Endothelial cell of umbilical vein (primary cell): Measurements from ENCODE around the gene GP5. TPM values are rescaled to one million over a fixed set of nuclear protein-coding genes. Genes with fewer than 3 reads are reported as not detected.

Experiments used
- BruUV-seq: library from RNA; stranded (reverse); fragments of 400-500 nt; replicated peaks from 2 replicates; lab custom pipeline; 2021; lab: Mats Ljungman, UMichigan
- CTCF ChIA-PET: fragments of 300-600, 350-600 bp; sonication (Branson Sonifier 250); formaldehyde crosslinking; loops from one replicate; lab custom pipeline; 2021; ENCODE audit warnings: antibody characterized with exemption, inconsistent platforms; lab: Charles Lee
- POLR2A ChIA-PET: fragments of 300-600, 350-600 bp; sonication (Branson Sonifier 250); formaldehyde crosslinking; loops from one replicate; lab custom pipeline; 2021; ENCODE audit warnings: antibody characterized with exemption, inconsistent platforms; lab: Charles Lee
- DNase-seq: peaks from one replicate; pipeline ENCODE4 v3.0.0-alpha.2; 2011; ENCODE audit warnings: low read depth, low spot score
- FAIRE-seq: peaks from 2 replicates; lab custom pipeline; 2011; peaks lifted over from hg19 to GRCh38; lab: Jason Lieb, UNC
- H2AFZ ChIP-seq: 2 replicates; pipeline ENCODE4 v1.6.0; 2012; ENCODE audit warnings: low read depth, low read length, control low read depth, inconsistent platforms
- H3K27ac ChIP-seq: 2 replicates; pipeline ENCODE4 v1.5.1; 2011; ENCODE audit warnings: low read depth, mild to moderate bottlenecking, control low read depth, low read length, moderate library complexity; ENCODE audit not compliant: insufficient read depth
- H3K27me3 ChIP-seq, 2 experiments: 2 replicates each; pipeline versions ENCODE4 v1.6.0 to v1.6.1; 2011; ENCODE audit warnings: low read length in 2 of 2, mixed read lengths in 1 of 2; ENCODE audit not compliant: control insufficient read depth in 2 of 2, insufficient read depth in 2 of 2
- H3K36me3 ChIP-seq, 2 experiments: 2 replicates in 1 of 2; 3 replicates in 1 of 2; pipeline ENCODE4 v1.5.1; 2011; ENCODE audit warnings: low read length in 2 of 2, mild to moderate bottlenecking in 1 of 2, moderate library complexity in 1 of 2; ENCODE audit not compliant: control insufficient read depth in 2 of 2, insufficient read depth in 2 of 2; ENCODE audit errors: extremely low read depth in 1 of 2
- H3K4me1 ChIP-seq: 3 replicates; pipeline ENCODE4 v1.5.1; 2011; ENCODE audit warnings: mild to moderate bottlenecking, low read length; ENCODE audit not compliant: control insufficient read depth, insufficient read depth; ENCODE audit errors: extremely low read depth
- H3K4me2 ChIP-seq: 2 replicates; pipeline ENCODE4 v1.6.1; 2011; ENCODE audit warnings: low read length, control low read depth, mixed read lengths; ENCODE audit not compliant: insufficient read depth
- H3K4me3 ChIP-seq, 3 experiments: fragments of 200-600 bp in 1 of 3; sonication (generic), shearing (Covaris generic) in 1 of 3; replicated peaks in 1 of 3; 2 replicates each; pipeline ENCODE4 v1.5.1; 2011 to 2016; ENCODE audit warnings: control low read depth in 3 of 3, low read length in 3 of 3, mild to moderate bottlenecking in 2 of 3, inconsistent platforms in 1 of 3, low read depth in 1 of 3, moderate library complexity in 1 of 3; ENCODE audit not compliant: insufficient read depth in 1 of 3
- H3K79me2 ChIP-seq: 2 replicates; pipeline ENCODE4 v1.6.0; 2012; ENCODE audit warnings: low read length, inconsistent platforms; ENCODE audit not compliant: control insufficient read depth, insufficient read depth
- H3K9ac ChIP-seq: replicated peaks from 2 replicates; pipeline ENCODE3; 2011; ENCODE audit warnings: low read length, control low read depth; ENCODE audit not compliant: insufficient read depth; ENCODE audit errors: extremely low read depth
- H3K9me1 ChIP-seq: replicated peaks from 3 replicates; pipeline ENCODE4 v1.6.0; 2011; ENCODE audit warnings: mild to moderate bottlenecking, low read length; ENCODE audit not compliant: control insufficient read depth, insufficient read depth; ENCODE audit errors: extremely low read depth
- H3K9me3 ChIP-seq: replicated peaks from 2 replicates; pipeline ENCODE4 v1.5.1; 2012; ENCODE audit warnings: low read length, inconsistent platforms; ENCODE audit not compliant: control insufficient read depth, insufficient read depth
- H4K20me1 ChIP-seq: replicated peaks from 2 replicates; pipeline ENCODE3; 2011; ENCODE audit warnings: mild to moderate bottlenecking, low read length; ENCODE audit not compliant: control insufficient read depth, insufficient read depth; ENCODE audit errors: extremely low read depth
- EZH2 ChIP-seq: IDR thresholded peaks from 2 replicates; pipeline ENCODE4 v1.6.1; 2012; ENCODE audit warnings: borderline replicate concordance, low read depth, mild to moderate bottlenecking, moderate library complexity, low read length, inconsistent platforms; ENCODE audit not compliant: severe bottlenecking
- FOS ChIP-seq: IDR thresholded peaks from 2 replicates; pipeline ENCODE4 v1.6.1; 2011; ENCODE audit warnings: mild to moderate bottlenecking, low read length, moderate library complexity, borderline replicate concordance; ENCODE audit not compliant: insufficient read depth
- GATA2 ChIP-seq: IDR thresholded peaks from 2 replicates; pipeline ENCODE4 v1.7.0; 2011; ENCODE audit warnings: low read depth, mild to moderate bottlenecking, moderate library complexity, mixed read lengths, low read length; ENCODE audit not compliant: insufficient read length, insufficient read depth
- JUN ChIP-seq: IDR thresholded peaks from 2 replicates; pipeline ENCODE4 v1.6.1; 2011; ENCODE audit warnings: borderline replicate concordance, low read depth; ENCODE audit not compliant: insufficient read length, insufficient read depth
- MYC ChIP-seq: IDR thresholded peaks from one replicate; pipeline ENCODE4 v1.6.1; 2011; ENCODE audit warnings: mild to moderate bottlenecking, low read depth, low read length
- POLR2A ChIP-seq: IDR thresholded peaks from 2 replicates; pipeline ENCODE4 v1.6.1; 2012; ENCODE audit warnings: low read depth, mild to moderate bottlenecking, control low read depth, low read length
- POLR2AphosphoS5 ChIP-seq: IDR thresholded peaks from 2 replicates; pipeline ENCODE4 v1.6.1; 2012; ENCODE audit warnings: low read depth, mild to moderate bottlenecking, control low read depth, low read length, moderate library complexity; ENCODE audit not compliant: insufficient read depth
- dilution Hi-C: fragments of 300-500 bp; cut with MboI; formaldehyde crosslinking; loops from one replicate; pipeline ENCODE4 v1.15.0; 2019; ENCODE audit warnings: low sequenced_read_pairs; ENCODE audit not compliant: extremely low pct_ligation_motif_present
- intact Hi-C: fragments of 100-400 bp; cut with micrococcal nuclease; formaldehyde crosslinking; loops from one replicate; pipeline ENCODE4 v1.10.0; 2022
- polyA plus RNA-seq, 4 experiments: library from polyadenylated mRNA; depleted of rRNA in 3 of 4; stranded (reverse) in 3 of 4; unstranded in 1 of 4; fragments of >200 nt; gene quantifications; 2 replicates each; pipeline versions ENCODE4 v1.2.1 to v1.2.3, GENCODE V29; 2011 to 2012; ENCODE audit warnings: missing spikeins in 1 of 4
- total RNA-seq: library from RNA; stranded (reverse); gene quantifications from 2 replicates; pipeline ENCODE4 v1.2.3, GENCODE V29; 2021
- TF ChIP-seq, protein P1 (sequence below), 2 donors: IDR thresholded peaks; 1 replicate in 1 of 2; 2 replicates in 1 of 2; pipeline ENCODE4 v1.5.1; 2011; ENCODE audit warnings: low read length in 2 of 2, mild to moderate bottlenecking in 2 of 2, moderate library complexity in 2 of 2, control low read depth in 1 of 2, inconsistent platforms in 1 of 2, low read depth in 1 of 2; ENCODE audit not compliant: insufficient read depth in 1 of 2; ENCODE audit errors: extremely low read depth in 1 of 2
- TF ChIP-seq, protein P2 (sequence below): IDR thresholded peaks from 2 replicates; pipeline ENCODE4 v1.6.1; 2011; ENCODE audit not compliant: insufficient read depth, insufficient read length

Gene GP5
- total and polyA plus RNA-seq, 2 donors (not counting 3 experiments of a cell fraction or from before 2014, with no cell fraction given): 0.06 to 0.11 TPM

DNA sequence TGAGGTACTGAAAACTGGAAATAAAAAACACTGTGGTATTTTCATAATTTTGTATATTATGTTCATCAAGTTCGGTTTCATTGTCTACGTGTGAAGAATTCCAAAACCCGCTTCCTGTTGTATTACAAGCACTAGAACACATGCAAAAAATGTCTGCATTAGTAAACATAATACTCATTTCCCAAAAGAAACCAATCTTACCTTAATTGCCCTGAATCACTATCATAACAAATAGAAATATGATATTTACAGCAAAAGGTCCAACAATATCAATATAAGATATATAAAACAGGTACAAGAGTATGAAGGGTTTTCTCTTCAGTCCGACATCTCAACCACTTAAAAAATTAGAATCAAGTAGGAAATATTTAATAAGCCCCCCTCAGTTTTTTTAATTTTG lies 26.3 kb upstream of the GP5 start:
- Histone ChIP-seq H3K27ac (peak overlapping the region; percentile 73), H3K79me2 (peaks cover 2% of the 10 kb centered on the region), H3K9me3 (no peaks in the 10 kb centered on the region), H3K9me1 (no peaks in the 10 kb centered on the region), H3K27me3 (no peaks in the 10 kb centered on the region), H3K4me1 (peaks cover 29% of the 10 kb centered on the region), H3K36me3 (peaks cover 2 to 16% of the 10 kb centered on the region in 2 experiments), H4K20me1 (no peaks in the 10 kb centered on the region), H3K9ac (no peak overlapping the region), H3K4me3 (no peak overlapping the region), H2AFZ (no peak overlapping the region), H3K4me2 (peak overlapping the region; percentile 41)
- DNase-seq (peak; percentile 34), FAIRE-seq (no peak)
- POLR2A ChIA-PET: no interaction called here
- intact Hi-C loops (no loop called here), dilution Hi-C loops (no loop called here)
- TF ChIP-seq POLR2A (no peak), FOS (peak; percentile 57), MYC (no peak), EZH2 (no peak), GATA2 (no peak), POLR2AphosphoS5 (peak; percentile 14), JUN (no peak)
- TF ChIP-seq, protein P1, sequence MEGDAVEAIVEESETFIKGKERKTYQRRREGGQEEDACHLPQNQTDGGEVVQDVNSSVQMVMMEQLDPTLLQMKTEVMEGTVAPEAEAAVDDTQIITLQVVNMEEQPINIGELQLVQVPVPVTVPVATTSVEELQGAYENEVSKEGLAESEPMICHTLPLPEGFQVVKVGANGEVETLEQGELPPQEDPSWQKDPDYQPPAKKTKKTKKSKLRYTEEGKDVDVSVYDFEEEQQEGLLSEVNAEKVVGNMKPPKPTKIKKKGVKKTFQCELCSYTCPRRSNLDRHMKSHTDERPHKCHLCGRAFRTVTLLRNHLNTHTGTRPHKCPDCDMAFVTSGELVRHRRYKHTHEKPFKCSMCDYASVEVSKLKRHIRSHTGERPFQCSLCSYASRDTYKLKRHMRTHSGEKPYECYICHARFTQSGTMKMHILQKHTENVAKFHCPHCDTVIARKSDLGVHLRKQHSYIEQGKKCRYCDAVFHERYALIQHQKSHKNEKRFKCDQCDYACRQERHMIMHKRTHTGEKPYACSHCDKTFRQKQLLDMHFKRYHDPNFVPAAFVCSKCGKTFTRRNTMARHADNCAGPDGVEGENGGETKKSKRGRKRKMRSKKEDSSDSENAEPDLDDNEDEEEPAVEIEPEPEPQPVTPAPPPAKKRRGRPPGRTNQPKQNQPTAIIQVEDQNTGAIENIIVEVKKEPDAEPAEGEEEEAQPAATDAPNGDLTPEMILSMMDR (IDR thresholded peaks at IDR 0.05; ENCODE audit: extremely low read depth in 1 of 2, insufficient read depth in 1 of 2, low read depth in 1 of 2, low read length in 2 of 2): no peak
- TF ChIP-seq, protein P2, sequence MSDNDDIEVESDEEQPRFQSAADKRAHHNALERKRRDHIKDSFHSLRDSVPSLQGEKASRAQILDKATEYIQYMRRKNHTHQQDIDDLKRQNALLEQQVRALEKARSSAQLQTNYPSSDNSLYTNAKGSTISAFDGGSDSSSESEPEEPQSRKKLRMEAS: no peak
- BruUV-seq: no TSS peak
- CTCF ChIA-PET: interaction anchor here (1.0 to 1.3 kb wide), 2 partner anchors 47 to 169 kb away, joined by 3 read pairs; no protein-coding TSS in a partner anchor
